GM23338 (cell line): ENCODE data around the gene NOXA1.

Experiments used
- CREB1 ChIP-seq: fragments of 250-450 bp; sonication (Bioruptor Pico); IDR thresholded peaks from 2 replicates; pipeline ENCODE4 v1.5.0; 2020; ENCODE audit warnings: low read depth, mild to moderate bottlenecking, moderate library complexity
- CTCF ChIP-seq, 2 experiments: fragments of 200-600 bp in 1 of 2; sonication (generic) in 1 of 2; conservative IDR thresholded peaks; 2 replicates each; pipeline versions ENCODE4 v1.5.1 to v1.6.1; 2016 to 2017; ENCODE audit warnings: antibody characterized with exemption in 2 of 2, low read depth in 2 of 2, mild to moderate bottlenecking in 2 of 2, moderate library complexity in 1 of 2
- REST ChIP-seq: IDR thresholded peaks from one replicate; pipeline ENCODE4 v1.6.1; 2018; ENCODE audit warnings: antibody characterized with exemption; ENCODE audit not compliant: unreplicated experiment

- TF ChIP-seq CREB1 (CRISPR knock-in tag), result no peak
- TF ChIP-seq REST, result no peak
- TF ChIP-seq CTCF (conservative IDR thresholded peaks at IDR 0.05; ENCODE audit: low read depth in 2 of 2), result no peak
Observed at GRCh38 chr9:137396634-137397367, 26.4 kb upstream of the NOXA1 start.
